Stimulated activated CD4-positive, alpha-beta T cell treated with anti-CD3 and anti-CD28 coated beads, Interleukin-4, amount 100 ng/mL, for 1 hour (primary cell): ENCODE data around the gene SMARCA4.
A peak's percentile ranks its signal among the peaks of the same experiment; 100 is the strongest.

ENCODE experiments used
- DNase-seq: peaks from one replicate; pipeline ENCODE4 v3.0.0-alpha.2; 2020

The SMARCA4 gene

DNA sequence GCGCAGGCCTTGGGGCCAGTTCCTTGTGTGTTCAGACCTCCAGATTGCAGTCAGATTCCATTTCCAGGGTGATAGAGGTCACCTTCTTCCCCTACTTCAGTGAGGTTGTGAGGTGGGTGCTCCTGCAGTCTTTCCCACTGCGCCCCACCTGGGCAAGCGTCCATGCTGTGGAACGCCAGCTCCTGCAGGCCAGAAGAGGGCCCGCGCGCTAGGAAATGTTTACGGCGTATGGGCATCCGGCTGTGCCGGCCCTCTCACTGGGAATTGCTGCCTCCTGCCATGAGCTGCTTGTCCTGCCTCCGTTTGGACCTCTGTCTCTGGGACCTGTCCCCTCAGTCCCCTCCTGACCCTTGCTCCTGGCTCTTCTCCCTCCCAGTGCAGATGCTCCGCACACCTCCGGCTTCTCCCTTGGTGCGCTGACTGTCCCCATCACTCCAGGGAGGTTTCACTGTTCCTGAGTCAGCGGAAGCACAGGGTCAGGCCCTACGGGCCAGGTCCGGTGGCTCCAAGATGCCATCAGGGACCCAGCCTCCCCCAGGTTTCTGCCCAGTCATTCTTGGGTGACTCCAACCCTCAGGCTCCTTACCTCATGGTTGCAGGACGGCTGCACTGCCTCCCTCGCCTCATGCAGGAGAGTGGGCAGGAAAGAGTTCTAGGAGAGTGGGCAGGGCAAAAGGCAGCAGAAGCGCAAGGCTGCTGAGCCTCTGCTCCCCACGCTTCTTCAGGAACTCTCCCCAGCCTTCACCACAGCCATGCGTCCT, 56.6 kb downstream of the SMARCA4 start:
- no peak for DNase-seq

DNA sequence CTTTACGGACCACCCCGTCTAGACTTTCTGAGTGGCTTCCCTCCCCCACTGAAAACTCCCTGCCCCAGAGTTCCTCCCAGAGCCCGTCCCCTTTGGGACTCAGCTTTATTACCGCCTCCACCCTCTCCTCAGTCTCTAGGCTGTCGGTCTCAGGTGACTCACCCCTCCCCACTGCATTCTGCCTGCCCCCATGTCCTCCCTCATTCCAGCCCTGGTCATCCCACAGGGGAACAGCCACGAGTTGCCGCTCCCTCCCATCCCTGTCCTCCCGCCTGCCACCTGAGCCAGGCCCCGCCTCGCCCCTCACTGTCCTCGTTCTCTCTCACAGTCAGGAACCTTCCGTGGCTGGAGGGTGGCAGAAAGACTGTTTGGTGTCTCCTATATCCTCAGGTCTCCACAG, 57.3 kb downstream of the SMARCA4 start:
- no peak for DNase-seq

DNA sequence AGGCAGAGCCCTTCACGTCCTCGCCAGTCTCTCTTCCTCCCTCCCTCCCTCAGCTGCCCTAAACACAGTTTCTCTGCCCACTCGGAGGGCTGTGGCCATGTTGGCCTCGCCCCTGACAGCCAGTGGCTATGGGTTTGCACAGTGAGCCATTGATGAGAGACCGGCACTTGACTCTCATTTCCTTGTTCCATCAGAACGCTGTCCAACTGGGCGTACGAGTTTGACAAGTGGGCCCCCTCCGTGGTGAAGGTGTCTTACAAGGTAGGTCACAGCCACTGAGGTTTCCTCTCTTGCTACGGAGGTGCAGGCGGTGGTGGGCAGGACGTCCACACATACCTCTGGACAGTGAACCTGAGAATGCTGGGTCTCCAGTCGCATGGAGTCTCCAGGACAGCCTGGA, 57.9 kb downstream of the SMARCA4 start:
- no peak for DNase-seq

DNA sequence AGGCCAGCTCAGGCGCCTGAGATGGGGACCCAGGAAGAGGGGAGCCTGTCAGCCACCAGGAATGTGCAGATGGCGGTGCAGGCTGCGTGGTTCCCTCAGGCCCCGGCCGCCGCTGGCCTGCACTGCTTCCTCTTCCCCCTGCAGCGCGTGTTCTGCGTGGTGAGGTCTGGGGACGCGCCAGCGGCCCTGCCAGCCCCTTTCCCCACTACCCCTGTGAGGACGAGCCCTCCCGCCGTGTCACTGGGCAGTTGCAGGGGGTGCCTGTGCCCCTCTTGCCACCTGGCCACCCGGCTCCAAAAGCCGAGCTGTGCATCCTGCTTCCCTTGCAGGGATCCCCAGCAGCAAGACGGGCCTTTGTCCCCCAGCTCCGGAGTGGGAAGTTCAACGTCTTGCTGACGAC, 58.4 kb downstream of the SMARCA4 start:
- no peak for DNase-seq

DNA sequence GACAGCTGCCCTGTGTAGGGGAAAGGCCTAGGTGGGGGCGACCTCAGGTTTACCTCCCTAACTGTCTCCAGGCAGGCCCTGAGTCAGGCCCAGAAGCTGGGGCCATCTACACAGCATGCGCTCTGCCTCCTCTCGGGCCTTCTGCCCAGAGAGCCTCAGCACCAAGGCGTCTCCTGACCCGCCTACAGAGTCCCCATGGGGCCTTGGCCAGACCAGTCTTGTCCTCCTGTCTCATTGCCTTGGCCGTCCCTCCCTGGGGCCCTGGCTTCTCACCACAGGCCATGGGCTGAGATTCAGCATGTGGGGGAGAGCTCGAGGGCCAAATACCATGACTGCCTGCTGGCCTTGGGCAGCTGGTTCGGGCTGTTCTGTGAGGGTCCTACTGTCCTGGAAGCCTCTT, 59.0 kb downstream of the SMARCA4 start:
- no peak for DNase-seq

DNA sequence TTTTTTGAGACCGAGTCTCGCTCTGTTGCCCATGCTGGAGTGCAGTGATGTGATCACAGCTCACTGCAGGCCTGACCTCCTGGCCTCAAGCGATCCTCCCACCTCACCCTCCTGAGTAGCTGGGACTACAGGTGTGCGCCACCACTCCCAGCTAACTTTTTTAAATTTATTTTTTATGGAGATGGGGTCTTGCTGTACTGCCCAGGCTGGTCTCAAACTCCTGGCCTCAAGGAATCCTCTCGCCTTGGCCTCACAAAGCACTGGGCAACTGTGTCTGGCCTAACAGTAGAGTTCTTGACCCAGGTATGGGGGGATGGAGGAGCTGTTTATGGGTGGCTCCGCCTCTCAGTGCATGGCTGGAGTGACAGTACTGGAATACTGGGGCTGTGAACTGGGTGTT, 59.6 kb downstream of the SMARCA4 start:
- no peak for DNase-seq

DNA sequence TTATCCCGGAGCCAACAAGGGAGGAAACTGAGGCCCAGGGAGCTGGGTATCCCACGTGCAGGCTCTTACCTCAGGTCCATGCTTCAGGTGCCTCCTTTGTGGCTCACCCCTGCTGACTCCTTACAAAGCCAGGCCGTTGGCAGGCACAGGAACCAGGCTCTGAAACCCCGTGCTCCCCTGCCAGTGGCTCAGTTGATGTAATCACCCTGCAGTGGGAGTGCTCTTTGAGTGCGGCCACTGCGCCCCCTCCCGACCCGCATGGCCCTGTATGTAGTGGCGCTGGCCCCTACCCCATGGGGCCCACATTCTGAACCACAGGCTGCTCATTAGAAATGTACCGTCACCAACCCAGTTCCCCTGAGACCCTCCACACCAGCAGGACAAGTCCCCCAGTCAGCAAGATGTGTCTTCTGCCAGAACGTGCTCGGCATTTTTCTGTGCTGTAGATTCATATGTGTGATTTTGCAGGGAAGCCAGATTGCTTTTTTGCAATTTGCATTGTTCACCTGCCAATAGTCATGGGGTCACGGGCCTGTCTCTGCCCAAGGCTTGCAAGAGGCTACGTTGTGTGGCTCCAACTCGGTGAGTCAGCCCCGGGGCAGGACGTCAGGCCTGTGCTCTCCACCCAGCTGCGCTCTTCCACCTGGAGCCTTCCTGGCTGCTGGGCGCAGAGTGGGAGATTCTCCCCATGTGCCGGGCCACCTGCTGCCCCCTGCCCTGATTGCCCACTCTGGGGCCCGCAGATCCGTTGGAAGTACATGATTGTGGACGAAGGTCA, 60.3 kb downstream of the SMARCA4 start:
- no peak for DNase-seq

DNA sequence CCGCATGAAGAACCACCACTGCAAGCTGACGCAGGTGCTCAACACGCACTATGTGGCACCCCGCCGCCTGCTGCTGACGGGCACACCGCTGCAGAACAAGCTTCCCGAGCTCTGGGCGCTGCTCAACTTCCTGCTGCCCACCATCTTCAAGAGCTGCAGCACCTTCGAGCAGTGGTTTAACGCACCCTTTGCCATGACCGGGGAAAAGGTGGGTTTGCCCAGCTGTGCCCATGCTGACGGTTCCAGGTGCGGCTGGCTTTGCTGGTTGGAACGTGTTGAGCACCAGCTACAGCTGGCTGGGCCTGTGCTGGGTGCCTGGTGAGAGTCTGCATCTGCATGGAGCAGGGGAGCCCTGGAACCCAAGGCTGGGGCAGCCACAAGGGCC, 60.9 kb downstream of the SMARCA4 start:
- DNase-seq, result no peak

DNA sequence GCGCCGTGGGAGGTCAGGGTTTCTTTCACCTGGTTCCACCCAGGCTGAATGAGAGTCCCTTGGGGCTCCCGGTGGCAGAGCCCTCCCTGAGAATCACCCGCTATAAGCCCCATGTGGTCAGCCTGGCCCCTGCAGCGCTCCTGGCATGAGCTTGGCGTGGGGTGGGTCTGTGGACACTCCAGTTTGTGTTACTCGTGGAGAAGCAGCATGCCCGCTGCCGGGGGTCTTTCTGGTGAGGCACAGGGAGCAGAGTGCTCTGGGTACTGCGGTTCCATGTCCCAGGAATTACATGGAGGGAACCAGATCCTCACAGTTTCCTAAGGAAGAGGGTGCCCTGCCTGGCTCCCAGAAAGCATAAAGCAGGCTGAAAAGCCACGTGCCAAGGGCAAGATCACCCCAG, 62.2 kb downstream of the SMARCA4 start:
- DNase-seq, result no peak

DNA sequence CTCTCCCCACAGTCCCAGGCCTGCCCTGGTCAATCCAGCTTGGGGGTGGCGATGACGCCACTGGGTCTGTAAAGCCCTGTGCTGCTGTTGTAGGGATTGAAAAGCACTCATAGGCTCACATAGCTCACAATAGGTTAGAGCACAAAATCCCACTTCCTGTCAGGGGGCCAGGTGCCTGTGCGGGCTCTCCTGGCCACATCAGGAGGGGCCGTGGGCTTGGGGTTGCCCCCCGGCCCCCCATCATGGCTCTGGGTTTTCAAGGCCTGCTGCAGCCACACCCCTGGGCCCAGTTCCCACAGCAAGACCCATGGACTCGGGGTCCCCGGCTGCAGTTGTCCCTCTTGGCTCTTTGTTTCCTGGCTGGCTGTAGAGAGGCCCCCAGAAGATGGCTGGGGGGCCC, 62.9 kb downstream of the SMARCA4 start:
- no peak for DNase-seq

DNA sequence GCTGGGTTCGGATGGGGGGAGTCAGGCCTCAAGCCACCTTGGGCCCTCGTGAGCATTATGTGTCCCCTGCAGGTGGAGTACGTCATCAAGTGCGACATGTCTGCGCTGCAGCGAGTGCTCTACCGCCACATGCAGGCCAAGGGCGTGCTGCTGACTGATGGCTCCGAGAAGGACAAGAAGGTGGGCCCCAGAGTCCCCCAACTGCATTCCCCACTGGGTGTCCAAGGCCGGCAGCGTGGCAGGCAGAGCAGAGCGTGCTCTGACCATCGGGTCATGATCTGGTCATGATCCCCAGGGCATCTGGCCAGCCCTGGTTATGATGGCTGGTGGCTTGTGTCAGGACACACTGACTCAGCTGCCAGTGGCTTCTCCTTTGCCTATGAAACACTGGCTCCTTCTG, 63.4 kb downstream of the SMARCA4 start:
- no peak for DNase-seq

DNA sequence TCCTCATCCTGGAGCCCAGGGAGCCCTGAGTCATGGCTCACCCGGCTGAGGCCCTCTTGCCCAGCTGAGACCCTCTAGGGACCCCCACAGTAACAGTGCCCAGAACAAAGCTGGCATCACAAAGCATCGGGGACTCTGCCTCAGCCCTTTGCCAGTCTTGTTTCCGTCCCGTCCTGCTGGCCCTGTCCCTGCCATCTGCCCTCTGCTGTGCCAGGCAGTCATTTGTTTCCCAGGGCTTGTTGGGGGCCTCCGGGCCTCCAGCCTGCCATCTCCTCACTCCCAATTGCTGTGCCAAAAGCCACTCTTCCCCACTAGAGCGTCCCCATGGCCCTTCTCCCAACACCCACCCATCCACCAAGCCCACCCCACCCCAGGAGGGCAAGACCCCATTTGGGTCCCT, 64.2 kb downstream of the SMARCA4 start:
- DNase-seq, result no peak

DNA sequence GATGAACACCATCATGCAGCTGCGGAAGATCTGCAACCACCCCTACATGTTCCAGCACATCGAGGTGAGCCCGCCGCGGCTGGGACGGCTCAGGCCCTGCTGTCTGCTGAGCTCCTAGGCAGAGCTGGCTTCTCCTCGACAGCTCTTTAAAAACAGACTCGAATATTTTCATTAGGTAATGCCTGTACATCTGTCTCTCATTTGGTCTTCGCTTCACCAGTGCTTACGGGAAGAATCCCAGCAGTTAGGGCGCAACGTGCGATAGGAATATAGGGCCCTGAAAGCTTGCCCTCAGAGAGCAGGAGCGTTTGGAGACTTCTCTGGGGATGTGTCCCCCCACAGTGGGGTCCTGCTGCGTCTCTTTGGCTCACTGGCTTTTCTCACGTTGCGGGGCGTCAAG, 64.6 kb downstream of the SMARCA4 start:
- DNase-seq, result no peak

DNA sequence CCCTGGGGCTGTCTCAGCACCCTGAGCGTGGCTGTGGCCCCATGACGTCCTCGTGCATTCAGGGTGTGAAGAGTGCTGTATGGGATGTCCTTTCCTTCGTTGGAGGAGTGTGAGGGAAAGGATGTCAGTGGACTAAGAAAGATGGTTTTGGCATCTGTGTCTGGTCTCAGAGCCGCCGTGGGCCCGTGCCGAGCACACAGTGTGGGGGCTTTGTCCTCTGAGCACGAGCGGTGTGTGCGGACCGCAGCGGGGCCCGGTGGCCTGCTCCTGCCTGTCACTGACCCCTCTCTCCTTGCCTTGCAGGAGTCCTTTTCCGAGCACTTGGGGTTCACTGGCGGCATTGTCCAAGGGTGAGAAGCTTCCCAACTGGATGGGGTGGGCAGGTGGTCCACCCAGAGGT, 65.2 kb downstream of the SMARCA4 start:
- DNase-seq, result no peak

DNA sequence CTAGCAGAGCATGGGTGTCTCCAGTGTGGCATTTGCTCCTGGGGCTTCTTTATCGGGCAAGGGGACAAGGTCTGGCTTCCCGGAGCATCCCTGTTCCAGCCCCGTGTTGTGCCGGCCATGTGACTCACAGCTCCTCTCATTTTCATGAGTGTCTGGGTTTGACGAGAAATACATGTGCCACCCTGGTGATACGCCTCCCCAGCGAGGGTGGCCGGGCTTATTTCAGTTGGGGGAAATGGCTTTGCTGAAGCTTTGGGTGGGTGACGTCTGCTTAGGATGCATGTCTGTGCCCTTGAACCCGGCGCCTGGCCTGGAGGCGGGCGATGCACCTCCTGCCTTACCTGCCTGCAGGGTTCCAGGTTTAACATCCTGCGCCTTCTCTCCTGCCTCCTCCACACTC, 66.6 kb downstream of the SMARCA4 start:
- DNase-seq, result no peak

DNA sequence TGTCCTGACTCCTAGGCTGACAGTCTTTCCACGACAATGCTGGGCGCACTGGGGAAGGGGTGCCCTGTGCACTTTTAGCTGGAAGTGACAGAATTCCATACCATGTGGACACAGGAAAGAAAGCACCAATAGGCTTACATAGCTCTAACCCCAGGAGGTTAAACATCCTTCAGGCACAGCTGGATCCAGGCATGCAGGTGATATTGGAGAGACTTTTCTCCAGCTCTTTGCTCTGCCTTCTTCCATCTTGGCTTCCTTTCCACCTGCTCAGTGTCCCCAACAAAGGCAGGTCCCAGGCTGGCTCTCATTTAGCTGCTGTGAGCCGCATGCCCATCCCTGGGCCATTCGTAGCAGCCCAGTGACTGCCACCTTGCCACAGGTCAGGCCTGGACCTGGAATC, 67.3 kb downstream of the SMARCA4 start:
- no peak for DNase-seq

DNA sequence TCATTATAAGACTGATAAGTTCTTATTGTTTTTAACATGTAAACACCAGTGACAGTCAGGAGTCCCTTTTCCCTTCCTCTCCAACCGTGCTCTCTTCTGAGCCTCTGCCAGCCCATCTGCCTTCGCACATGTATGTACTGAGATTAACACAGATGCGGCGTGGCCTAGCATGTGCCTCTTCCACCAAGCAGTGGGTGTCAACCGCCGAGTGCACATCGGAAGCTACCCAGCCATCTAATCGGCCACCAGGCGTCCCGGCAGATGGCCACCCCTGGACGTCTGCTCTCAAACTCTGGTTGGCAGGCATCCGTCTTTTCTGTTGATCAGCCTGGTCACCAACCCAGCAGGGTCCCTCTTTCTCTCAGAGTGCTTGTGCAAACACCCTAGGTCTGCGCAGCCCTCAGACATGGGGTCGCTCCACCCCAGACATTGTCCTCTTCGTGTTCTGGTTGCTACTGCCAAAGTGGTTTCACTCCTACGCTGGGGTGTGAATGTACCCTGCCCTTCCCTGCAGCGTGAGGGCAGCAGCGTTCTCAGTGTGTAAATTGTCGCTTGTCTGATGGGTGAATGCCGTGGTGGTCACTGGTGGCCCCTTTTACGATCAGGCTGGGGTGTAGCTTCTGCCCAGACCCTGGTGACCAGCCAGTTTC, 70.7 kb downstream of the SMARCA4 start:
- no peak for DNase-seq

DNA sequence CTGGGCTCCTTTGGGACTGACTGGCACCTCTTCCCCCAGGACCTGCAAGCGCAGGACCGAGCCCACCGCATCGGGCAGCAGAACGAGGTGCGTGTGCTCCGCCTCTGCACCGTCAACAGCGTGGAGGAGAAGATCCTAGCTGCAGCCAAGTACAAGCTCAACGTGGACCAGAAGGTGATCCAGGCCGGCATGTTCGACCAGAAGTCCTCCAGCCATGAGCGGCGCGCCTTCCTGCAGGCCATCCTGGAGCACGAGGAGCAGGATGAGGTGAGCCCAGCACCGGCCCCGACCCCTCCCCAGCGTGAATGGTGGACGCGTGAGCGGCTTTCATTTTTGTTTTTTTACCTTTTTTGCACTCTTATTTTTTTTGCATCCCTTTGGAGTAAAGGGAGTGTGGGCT, 72.4 kb downstream of the SMARCA4 start:
- DNase-seq, result no peak

DNA sequence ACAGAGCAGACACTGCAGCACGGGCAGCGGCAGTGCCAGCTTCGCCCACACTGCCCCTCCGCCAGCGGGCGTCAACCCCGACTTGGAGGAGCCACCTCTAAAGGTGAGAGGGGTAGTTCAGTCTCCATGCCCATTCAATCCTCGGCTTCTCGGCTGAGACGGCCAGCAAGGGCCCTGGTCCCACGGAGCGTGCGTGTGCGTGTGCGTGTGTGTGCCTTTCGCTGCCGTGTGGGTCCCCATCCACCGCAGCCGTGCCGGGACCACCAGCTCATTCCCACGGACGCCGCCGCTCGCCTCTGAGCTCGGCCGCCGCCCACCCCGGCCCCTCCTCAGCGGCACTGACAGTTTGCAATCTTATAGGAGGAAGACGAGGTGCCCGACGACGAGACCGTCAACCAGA, 72.9 kb downstream of the SMARCA4 start:
- no peak for DNase-seq

DNA sequence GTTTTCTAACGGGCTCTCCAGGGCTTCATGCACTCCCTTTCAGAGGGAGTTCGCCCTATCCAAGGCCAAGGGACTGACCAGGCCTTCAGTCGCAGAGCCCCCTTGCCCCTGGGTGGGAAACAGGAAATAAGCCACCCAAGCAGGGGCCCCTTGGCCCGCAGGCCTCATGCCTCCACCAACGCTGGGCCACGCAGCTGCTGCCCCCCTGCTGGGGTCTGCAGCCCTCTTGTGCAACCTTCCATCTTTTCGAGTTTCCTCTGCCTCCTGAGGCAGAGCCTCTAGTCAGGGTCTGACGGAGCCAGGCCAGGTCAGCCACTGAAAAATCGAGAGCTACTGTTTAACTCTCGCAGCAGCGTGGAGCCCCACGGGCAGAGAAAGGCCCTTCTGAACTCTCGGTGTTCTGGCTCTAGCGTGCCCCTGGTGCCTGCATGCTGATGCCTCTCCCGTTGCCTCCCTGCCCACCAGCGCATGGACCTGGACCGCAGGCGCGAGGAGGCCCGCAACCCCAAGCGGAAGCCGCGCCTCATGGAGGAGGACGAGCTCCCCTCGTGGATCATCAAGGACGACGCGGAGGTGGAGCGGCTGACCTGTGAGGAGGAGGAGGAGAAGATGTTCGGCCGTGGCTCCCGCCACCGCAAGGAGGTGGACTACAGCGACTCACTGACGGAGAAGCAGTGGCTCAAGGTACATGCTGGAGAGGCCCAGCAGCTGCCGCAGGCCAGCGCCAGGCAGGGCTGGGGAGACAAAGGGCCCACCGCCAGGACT, 73.8 kb downstream of the SMARCA4 start:
- no peak for DNase-seq

DNA sequence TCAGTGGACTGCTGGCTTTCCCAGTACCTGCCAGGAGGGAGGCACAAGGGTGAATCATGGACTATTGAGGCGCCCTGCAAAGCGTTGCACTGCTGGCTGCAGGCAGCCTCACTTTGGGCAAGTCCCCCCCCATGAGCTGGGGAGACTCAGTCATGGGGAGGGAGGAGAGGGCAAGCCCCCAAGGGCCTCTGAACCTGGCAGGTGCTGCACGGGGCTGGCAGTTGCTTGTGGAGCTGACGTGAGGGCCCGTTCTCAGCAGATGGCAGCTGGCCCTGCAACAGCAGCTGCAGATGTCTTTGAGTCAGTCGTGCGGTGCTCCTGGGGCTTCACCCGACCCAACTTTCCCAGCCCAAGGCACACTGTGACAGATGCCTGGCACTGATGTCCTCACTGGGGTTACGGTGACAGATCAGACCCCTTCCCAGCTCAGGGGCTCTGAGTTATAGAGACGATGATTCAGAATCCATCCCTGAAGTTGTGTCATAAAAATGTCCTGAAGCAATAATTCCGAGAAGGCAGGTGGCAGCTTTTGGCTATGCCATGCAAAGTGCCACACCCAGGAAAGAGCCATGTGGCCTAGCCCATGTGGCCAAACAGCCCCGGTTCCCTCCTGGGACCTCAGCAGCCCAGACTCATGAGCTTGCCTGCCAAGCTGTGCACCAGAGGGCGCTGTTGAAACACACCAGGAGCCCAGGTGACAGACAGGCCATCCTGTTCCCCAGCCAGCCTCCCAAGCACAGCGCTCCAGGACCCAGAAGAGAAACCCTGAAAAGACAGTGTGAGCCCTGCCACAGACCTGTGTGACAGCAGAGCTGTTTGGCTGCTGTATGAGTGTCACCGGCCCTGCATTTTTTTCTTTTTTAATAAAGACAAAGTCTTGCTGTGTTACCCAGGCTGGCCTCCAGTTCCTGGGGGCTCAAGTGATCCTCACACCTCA, 74.9 kb downstream of the SMARCA4 start:
- peak; percentile 87 for DNase-seq

DNA sequence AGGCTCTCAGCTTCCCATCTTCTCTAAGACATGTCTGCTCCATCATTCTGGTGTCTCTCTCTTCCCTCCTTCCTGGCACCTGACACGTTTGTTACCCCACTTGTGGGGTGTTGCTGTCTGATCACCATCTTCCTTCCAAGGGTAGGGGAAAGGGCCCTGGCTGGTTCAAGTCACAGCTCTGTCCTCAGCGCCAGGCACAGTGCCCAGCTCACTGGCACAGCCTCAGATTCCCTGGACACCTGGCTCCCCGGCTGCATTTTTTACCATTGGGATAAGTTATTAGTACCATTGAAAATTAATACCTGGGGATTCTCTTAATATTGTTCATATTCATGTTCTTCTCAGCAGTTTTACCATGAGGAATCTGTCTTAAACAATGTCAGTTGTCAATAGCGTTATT, 77.7 kb downstream of the SMARCA4 start:
- no peak for DNase-seq
